ENCODE measurements around the gene A3GALT2. TPM values are rescaled to one million over a fixed set of nuclear protein-coding genes. Genes with fewer than 3 reads are reported as not detected.

The A3GALT2 gene
- total RNA-seq, 2 experiments from 2014 or later: not detected

DNA sequence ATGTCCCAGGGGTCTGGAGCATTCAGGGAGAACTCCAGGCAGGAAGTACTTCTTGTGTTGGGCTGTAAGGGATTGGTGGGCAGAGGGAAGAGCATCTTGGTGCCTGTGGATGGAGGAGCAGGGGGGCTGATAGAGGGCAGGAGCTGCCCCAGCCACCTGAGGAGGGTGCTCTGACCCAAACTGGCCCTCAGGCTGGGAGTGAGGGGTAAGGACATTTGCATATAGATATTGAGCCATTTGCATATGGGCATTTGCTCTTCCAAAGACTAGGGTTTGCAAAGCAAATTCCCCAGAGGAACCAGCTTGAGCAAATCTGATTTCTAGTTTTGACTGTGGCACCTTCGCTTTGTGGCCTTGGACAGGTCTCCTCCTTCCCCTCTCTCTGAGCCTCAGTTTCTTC, 46.5 kb downstream of the A3GALT2 start:
- Histone ChIP-seq H3K79me2 (ENCODE audit: insufficient read depth, low read depth, low read length) (no peaks in the 10 kb centered on the region), H4K20me1 (ENCODE audit: insufficient read depth, low read length) (no peaks in the 10 kb centered on the region), H3K4me1 (ENCODE audit: insufficient read depth, low read length, poor library complexity, severe bottlenecking) (no peaks in the 10 kb centered on the region), H3K36me3 (ENCODE audit: insufficient read depth, low read length) (no peaks in the 10 kb centered on the region), H3K9me3 (ENCODE audit: low read length) (no peaks in the 10 kb centered on the region), H3K27ac (ENCODE audit: low read depth, low read length, poor library complexity, severe bottlenecking) (no peak overlapping the region), H3K4me3 (ENCODE audit: low read depth, low read length, poor library complexity, severe bottlenecking) (no peak overlapping the region), H3K9me2 (ENCODE audit: insufficient read depth, low read length) (no peaks in the 10 kb centered on the region), H3K4me2 (ENCODE audit: low read length) (no peak overlapping the region), H2AFZ (ENCODE audit: low read length) (no peak overlapping the region)
- no TSS peak for BruUV-seq (replicated peaks)
- ChIA-PET POLR2A (no interaction called here), CTCF (ENCODE audit: unreplicated experiment) (interaction anchor here (0.5 kb wide), 1 partner anchor 78 kb away, joined by 3 read pairs; no protein-coding TSS in a partner anchor)
- no peak for DNase-seq (ENCODE audit: low spot score)
- intact Hi-C loops (cut with micrococcal nuclease; ENCODE audit: unreplicated experiment): no loop called here
- TF ChIP-seq EZH2phosphoT487 (IDR thresholded peaks at IDR 0.05; ENCODE audit: borderline replicate concordance, low read depth, low read length): no peak
- TF ChIP-seq, protein P1, sequence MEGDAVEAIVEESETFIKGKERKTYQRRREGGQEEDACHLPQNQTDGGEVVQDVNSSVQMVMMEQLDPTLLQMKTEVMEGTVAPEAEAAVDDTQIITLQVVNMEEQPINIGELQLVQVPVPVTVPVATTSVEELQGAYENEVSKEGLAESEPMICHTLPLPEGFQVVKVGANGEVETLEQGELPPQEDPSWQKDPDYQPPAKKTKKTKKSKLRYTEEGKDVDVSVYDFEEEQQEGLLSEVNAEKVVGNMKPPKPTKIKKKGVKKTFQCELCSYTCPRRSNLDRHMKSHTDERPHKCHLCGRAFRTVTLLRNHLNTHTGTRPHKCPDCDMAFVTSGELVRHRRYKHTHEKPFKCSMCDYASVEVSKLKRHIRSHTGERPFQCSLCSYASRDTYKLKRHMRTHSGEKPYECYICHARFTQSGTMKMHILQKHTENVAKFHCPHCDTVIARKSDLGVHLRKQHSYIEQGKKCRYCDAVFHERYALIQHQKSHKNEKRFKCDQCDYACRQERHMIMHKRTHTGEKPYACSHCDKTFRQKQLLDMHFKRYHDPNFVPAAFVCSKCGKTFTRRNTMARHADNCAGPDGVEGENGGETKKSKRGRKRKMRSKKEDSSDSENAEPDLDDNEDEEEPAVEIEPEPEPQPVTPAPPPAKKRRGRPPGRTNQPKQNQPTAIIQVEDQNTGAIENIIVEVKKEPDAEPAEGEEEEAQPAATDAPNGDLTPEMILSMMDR (conservative IDR thresholded peaks at IDR 0.05; ENCODE audit: low read length): no peak

DNA sequence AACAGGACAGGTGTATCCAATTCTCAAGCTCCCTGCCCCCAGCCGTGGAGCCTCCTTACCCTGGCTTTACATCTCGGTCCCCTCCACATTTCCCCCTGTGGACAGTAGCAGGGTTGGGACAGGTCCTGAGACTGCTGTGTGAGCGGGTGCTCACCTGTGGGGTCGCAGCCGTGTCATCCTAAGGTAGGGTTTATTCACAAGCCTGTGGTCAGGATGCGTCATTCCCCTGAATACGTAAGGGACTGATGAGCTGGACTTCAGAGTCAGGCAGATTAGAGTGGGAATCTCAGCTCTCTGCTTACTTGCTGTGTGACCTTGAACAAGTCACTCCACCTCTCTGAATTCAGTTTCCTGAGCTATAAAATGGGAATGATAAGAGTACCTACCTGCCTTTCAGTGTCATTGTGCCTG, 46.9 kb downstream of the A3GALT2 start:
- Histone ChIP-seq H3K79me2 (ENCODE audit: insufficient read depth, low read depth, low read length) (no peaks in the 10 kb centered on the region), H3K27ac (ENCODE audit: low read depth, low read length, poor library complexity, severe bottlenecking) (no peak overlapping the region), H3K4me3 (ENCODE audit: low read depth, low read length, poor library complexity, severe bottlenecking) (no peak overlapping the region), H3K9me3 (ENCODE audit: low read length) (no peaks in the 10 kb centered on the region), H3K4me2 (ENCODE audit: low read length) (no peak overlapping the region), H3K36me3 (ENCODE audit: insufficient read depth, low read length) (no peaks in the 10 kb centered on the region), H2AFZ (ENCODE audit: low read length) (no peak overlapping the region), H3K9me2 (ENCODE audit: insufficient read depth, low read length) (no peaks in the 10 kb centered on the region), H4K20me1 (ENCODE audit: insufficient read depth, low read length) (no peaks in the 10 kb centered on the region), H3K4me1 (ENCODE audit: insufficient read depth, low read length, poor library complexity, severe bottlenecking) (no peaks in the 10 kb centered on the region)
- BruUV-seq (replicated peaks): no TSS peak
- ChIA-PET POLR2A (no interaction called here), CTCF (ENCODE audit: unreplicated experiment) (interaction anchor here (0.5 kb wide), 1 partner anchor 77 kb away, joined by 3 read pairs; no protein-coding TSS in a partner anchor)
- no peak for DNase-seq (ENCODE audit: low spot score)
- intact Hi-C loops (cut with micrococcal nuclease; ENCODE audit: unreplicated experiment): no loop called here
- TF ChIP-seq EZH2phosphoT487 (IDR thresholded peaks at IDR 0.05; ENCODE audit: borderline replicate concordance, low read depth, low read length): no peak
- TF ChIP-seq, protein P1 (conservative IDR thresholded peaks at IDR 0.05; ENCODE audit: low read length): no peak

DNA sequence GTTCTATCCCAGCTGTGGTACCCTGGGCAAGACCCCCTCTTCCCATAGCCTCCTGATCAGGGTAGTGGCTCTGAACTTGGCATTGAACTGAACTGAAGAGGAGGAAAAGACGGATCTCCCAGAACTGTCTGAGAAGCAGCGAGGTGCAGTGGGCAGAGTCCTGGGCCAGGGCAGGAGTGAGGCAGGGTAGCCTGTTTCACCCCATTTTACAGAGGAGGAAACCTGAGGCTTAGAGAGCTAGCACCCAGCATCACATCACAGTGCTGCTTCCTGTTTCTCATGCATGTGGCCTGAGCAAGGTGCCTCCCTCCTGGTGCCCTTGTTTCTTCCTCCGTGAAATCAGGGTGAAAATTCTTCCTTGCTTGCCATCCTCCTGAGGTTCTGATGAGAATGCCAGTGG, 47.5 kb downstream of the A3GALT2 start:
- intact Hi-C loops (cut with micrococcal nuclease; ENCODE audit: unreplicated experiment): no loop called here
- Histone ChIP-seq H2AFZ (ENCODE audit: low read length) (no peak overlapping the region), H3K79me2 (ENCODE audit: insufficient read depth, low read depth, low read length) (no peaks in the 10 kb centered on the region), H3K4me3 (ENCODE audit: low read depth, low read length, poor library complexity, severe bottlenecking) (no peak overlapping the region), H3K4me2 (ENCODE audit: low read length) (no peak overlapping the region), H3K27ac (ENCODE audit: low read depth, low read length, poor library complexity, severe bottlenecking) (no peak overlapping the region), H3K36me3 (ENCODE audit: insufficient read depth, low read length) (no peaks in the 10 kb centered on the region), H4K20me1 (ENCODE audit: insufficient read depth, low read length) (no peaks in the 10 kb centered on the region), H3K9me3 (ENCODE audit: low read length) (no peaks in the 10 kb centered on the region), H3K4me1 (ENCODE audit: insufficient read depth, low read length, poor library complexity, severe bottlenecking) (no peaks in the 10 kb centered on the region), H3K9me2 (ENCODE audit: insufficient read depth, low read length) (no peaks in the 10 kb centered on the region)
- no TSS peak for BruUV-seq (replicated peaks)
- TF ChIP-seq, protein P1 (conservative IDR thresholded peaks at IDR 0.05; ENCODE audit: low read length): no peak
- TF ChIP-seq EZH2phosphoT487 (IDR thresholded peaks at IDR 0.05; ENCODE audit: borderline replicate concordance, low read depth, low read length): no peak
- DNase-seq (ENCODE audit: low spot score): no peak
- ChIA-PET POLR2A (no interaction called here), CTCF (ENCODE audit: unreplicated experiment) (no interaction called here)
